ENCODE data around the gene NET1.

NET1 gene

DNA sequence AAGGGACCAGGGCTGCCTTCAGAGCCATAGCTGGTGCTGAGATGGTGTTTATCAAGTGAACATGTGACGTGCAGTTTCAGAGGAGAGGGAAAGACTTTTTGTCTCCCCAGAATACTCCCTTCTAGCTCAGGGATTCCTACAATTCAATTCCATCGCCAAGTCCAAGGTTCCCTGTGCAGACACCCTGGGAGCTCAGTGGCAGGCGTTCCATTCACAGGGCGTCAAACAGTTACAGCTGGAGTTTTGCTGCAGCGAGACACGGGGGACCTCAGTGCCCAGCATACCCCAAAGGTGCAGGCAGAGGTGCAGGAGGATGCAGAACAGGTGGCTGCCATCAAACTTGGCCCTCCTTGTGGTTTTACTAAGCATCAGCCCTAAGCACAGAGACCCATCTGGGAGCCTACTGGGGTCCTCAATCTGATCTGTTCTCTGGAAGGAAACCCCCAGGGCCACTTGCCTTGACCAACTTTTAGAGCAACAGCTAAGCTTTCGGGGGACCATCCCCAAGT is 87.9 kb downstream of the NET1 start:
- DNase-seq (ENCODE audit: low spot score) = no peak

DNA sequence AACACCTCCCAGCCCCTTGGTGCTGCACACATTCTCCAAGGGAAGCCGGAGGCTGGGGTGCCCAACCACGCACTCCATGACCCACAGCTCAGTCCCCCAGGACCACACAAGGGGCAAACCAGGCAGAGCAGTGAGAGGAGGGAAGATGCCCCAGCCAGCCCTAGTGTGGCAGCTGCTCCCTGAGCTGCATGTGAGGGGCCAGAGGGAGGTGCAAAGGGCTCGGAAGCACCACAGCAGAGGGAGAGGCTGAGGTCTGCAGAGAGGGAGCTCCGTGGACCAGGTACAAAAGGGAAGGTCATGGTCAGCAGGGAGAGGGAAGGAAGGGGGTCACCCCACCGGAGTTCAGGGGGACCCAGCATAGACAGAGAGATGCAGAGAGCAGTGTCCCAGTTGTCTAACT is 88.6 kb downstream of the NET1 start:
- DNase-seq (ENCODE audit: low spot score) = no peak

DNA sequence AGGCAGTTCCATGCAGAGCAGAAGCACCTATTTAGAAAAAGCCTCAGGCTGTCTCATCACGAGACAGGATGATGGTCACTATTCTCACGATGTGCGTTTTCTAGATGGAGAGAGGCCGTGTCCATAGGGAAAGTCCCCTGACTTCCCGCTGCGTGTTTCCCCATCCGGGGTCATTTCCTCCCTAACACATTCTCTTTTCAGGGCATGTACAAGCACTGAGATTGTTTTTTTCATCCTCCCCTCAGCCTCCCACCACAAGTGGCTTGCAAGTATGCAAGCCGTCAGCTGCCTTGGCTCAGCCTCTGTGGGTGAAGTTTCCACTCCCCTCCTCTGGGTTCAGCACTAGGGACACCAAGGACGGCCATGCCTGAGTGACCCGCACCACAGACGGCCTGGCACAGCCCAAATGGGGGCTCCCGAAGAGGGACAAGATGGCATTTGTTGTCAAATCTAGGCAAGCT is 89.7 kb downstream of the NET1 start:
- no peak for DNase-seq (ENCODE audit: low spot score)

DNA sequence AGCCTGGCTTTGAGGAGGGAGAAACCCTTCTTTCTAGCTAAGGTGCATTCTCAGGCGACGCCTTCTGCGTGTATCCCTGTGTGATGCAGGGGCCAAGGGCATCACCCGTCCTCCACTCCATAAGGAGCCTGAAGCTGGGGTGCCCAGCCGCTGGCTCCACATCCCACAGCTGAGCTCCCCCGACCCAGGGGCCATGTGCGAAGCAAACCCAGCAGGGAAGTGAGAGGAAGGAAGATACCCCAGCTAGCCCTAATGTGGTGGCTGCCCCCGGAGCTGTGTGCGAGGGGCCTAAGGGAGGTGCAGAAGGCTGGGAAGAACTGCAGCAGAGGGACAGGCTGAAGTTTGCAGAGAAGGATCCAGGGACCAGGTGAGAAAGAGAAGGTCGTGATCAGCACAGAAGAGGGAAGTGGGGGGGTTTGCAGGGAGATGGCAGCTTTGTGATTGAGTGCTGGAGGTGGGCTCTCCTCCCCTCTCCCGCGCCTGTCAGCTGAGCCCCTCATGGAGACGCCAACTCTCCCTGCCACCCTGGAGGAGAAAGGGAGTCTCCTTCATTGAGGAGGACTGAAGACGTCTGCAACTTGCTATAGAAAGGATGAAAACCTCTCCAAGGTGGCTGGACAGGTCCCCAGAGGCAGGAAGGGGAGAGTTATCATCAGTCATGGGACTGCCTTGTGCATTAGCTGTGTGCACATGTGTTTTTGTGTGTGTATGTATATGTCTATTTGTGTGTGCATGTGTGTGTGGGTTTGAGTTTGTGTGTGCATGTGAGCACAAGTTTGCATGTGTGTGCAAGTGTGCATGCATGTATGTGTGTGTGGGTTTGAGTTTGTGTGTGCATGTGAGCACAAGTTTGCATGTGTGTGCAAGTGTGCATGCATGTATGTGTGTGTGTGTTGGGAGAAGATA is 90.5 kb downstream of the NET1 start:
- no peak for DNase-seq (ENCODE audit: low spot score)

DNA sequence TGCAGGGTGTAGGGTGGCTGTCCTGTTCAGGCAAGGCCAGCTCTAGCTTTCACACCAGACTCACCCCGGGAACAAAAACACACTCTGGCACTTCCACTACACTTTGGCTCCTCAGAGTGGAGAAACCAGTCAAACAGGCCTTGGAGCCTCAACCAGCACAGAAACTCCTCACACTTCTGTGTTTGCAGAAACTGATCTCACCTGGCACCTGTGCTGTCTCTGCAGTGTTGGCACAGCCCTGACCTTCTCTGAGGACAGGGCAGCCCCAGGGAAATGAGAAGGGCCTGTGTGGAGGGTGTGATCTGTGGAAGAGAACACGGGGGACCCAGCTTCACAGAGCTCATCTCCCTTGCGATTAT is 91.1 kb downstream of the NET1 start:
- DNase-seq (ENCODE audit: low spot score) = no peak

DNA sequence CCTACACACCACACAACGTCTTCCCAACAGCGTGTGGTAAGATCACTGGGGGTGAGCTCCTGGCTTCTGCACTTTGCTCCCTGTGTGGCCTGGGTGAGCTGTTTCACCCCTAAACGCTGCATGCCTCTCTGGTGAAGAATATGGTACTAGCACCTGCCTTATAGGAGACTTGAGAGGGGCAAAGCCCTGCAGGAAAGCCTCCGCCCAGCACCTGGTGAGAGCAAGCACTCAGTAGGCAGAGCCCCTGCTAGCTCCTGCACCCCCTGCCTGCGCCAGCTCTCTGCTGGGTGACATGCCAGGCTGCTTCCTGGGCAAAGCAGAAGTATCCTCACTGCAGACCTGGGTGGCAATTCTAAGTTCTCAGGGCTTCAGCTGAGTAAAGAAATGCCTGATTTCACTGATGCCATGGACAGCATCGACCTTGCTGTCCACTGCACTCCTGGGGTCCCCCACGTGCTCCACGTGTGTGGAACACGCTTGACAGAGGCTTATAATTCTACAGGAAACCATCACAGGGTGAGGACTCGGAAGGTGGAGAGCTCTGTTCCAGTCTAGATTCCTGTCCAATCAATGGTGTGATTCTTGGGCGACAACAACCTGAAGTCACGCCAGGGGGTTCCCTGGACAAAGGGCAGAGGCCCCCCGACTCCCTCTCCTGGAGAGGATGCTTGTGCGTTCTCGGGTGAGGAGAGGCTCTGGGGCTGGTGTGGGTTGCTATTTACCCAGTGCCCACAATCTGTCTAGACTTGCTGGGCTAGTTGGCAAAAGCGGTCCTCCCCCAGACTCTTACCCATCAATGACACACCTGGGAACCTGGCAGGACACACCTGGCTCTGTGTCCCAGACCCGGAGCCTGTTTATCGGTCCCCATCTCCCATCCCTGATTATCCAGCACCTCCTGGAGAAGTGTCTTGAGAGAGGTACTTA is 92.1 kb downstream of the NET1 start:
- DNase-seq (ENCODE audit: low spot score) = no peak

DNA sequence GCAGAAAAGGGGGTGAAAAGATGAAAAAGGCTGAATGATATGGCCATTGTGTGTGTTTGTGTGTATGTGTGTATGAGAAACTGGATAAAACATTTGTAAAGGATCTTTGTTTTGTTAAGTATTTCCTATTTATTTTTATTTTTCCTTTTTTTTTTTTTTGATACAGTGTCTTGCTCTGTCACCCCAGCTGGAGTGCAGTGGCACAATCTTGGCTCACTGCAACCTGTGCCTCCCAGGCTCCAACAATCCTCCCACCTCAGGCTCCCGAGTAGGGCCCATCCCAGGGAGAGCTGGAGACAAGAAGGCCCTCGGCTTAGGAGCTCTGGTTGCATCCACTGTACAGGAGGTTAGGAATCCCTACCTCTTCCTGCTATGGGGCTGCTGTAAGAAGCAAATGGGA is 93.9 kb downstream of the NET1 start:
- DNase-seq (ENCODE audit: low spot score) = no peak

DNA sequence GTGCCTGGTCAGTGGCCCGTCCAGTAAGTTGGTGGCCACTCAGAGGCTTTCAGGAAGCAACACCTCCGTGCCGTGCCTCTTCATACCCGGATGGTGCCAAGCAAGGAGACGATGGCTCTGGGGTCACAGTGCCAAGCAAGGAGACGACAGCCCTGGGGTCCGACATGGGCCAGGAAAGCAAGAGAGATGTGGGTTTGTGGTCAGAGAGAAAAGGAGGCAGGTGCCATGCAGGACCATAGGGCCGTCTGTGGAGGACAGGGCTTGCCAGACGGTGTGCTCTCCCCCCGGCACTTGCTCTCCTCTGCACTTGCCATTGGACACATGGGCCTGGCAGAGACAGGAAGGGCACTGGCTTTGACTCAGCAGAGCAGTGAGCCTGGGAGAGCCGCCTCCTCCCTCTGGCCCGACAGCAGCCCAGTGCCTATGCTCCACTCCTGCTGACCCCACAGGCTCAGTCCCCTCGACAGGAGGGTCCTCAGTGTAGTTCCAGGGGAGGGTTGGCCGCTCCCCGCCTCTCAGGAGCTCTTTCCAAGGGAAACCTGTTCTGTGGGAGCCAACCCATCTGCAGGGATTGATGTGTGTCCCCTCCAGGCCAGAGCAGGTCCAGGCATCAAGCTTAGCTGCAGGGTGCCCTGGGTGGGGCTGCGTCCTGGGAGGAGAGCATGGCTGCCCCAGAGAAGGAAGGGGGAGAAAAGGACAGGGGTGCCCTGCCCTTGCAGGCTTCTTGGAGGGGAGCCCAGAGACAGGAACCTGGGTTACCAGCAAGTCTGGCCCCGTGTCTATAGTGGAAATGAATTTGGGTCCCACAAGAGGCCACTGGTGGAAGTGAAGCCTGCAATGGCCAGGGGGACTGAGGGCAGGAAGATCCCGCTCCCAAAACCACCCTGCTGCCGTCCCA is 94.6 kb downstream of the NET1 start:
- DNase-seq (ENCODE audit: low spot score) = no peak

DNA sequence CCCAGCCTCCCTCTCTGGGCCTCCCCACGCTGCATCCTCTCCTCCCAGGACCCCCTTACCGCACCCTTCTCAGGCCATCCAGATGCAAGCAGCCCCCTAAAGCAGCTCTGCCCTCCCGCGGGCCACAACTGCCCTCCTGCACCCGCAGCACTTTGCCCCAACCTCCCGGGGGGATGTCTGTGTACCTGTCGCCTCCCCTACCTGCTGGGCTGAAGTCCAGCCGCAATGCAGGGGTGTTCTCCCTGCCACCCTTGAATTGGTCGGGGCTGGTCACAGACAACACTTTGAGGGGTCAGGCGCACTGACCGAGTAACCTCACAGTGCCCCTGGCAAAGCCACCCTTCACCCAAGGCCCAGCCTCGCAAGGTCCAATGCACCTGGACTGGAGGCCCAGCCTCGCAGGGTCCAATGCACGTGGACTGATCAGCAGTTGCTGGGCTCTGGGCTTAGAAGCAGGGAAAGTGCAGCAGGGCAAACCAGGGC is 95.3 kb downstream of the NET1 start:
- DNase-seq (ENCODE audit: low spot score) = no peak

DNA sequence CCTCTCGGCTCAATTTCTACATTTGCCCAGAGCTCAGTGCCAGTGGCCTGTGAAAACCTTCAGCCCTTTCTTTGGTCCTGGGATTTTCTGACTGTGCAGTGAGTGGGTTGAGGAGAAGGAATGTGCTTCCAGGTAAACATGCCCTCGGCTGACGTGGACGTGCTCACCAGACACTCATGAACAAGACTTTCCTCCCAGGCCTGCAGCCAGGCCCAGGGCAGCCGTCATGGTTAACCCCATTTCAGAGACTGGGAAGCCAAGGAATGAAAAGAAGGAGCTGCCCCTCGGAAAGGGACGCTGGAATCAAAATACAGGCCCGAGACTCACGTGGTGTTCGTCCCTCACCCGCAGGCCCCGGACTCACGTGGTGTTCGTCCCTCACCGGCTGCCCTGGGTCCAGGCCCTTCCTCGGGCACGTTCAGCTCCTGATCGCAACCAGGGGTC is 95.8 kb downstream of the NET1 start:
- no peak for DNase-seq (ENCODE audit: low spot score)

Data from CD4-positive, alpha-beta T cell treated with Interleukin-6 at 100 ng/mL for 8 hours (primary cell).